GM12878 (cell line): ENCODE results near the gene CRMP1.

Source experiments
- CBX5 ChIP-seq: sonication (generic); IDR thresholded peaks from 2 replicates; pipeline ENCODE4 v1.6.1; 2016; ENCODE audit warnings: low read depth, moderate library complexity, mild to moderate bottlenecking, inconsistent platforms
- HCFC1 ChIP-seq: fragments of 150-350 bp; IDR thresholded peaks from 2 replicates; pipeline ENCODE4 v1.6.1; 2014; ENCODE audit warnings: low read length
- MEF2B ChIP-seq: fragments of 450-650 bp; IDR thresholded peaks from 2 replicates; pipeline ENCODE4 v1.6.1; 2018; ENCODE audit warnings: mild to moderate bottlenecking, moderate library complexity; ENCODE audit not compliant: partially characterized antibody, poor library complexity, severe bottlenecking
- RCOR1 ChIP-seq: conservative IDR thresholded peaks from 2 replicates; pipeline ENCODE4 v1.6.1; 2012; ENCODE audit warnings: low read depth, low read length, improper control_type of control experiment
- SUPT20H ChIP-seq: IDR thresholded peaks from 2 replicates; pipeline ENCODE4 v1.6.1; 2011; ENCODE audit warnings: low read depth, mild to moderate bottlenecking, low read length, moderate library complexity, borderline replicate concordance; ENCODE audit not compliant: control insufficient read depth
- TAF1 ChIP-seq: IDR thresholded peaks from 2 replicates; pipeline ENCODE4 v1.6.1; 2011; ENCODE audit warnings: mild to moderate bottlenecking, low read depth, low read length, borderline replicate concordance
- TF ChIP-seq, protein P1 (sequence below): IDR thresholded peaks from 2 replicates; pipeline ENCODE4 v1.6.1; 2012; ENCODE audit warnings: low read depth, low read length, improper control_type of control experiment
- TF ChIP-seq, protein P2 (sequence below), 3 experiments: IDR thresholded peaks in 2 of 3; conservative IDR thresholded peaks in 1 of 3; 2 replicates each; pipeline ENCODE4 v1.5.1; 2011; ENCODE audit warnings: low read depth in 3 of 3, low read length in 3 of 3, mild to moderate bottlenecking in 3 of 3, control low read depth in 2 of 3, moderate library complexity in 2 of 3, inconsistent platforms in 1 of 3, mixed read lengths in 1 of 3; ENCODE audit not compliant: control insufficient read depth in 2 of 3, insufficient read depth in 1 of 3; ENCODE audit errors: extremely low read depth in 1 of 3
- TF ChIP-seq, protein P3 (sequence below): IDR thresholded peaks from 2 replicates; pipeline ENCODE4 v1.6.1; 2011; ENCODE audit warnings: low read depth, low read length, improper control_type of control experiment, borderline replicate concordance
- TF ChIP-seq, protein P4 (sequence below): fragments of 450-650 bp; IDR thresholded peaks from 2 replicates; pipeline ENCODE4 v1.6.1; 2016; ENCODE audit warnings: mild to moderate bottlenecking

DNA sequence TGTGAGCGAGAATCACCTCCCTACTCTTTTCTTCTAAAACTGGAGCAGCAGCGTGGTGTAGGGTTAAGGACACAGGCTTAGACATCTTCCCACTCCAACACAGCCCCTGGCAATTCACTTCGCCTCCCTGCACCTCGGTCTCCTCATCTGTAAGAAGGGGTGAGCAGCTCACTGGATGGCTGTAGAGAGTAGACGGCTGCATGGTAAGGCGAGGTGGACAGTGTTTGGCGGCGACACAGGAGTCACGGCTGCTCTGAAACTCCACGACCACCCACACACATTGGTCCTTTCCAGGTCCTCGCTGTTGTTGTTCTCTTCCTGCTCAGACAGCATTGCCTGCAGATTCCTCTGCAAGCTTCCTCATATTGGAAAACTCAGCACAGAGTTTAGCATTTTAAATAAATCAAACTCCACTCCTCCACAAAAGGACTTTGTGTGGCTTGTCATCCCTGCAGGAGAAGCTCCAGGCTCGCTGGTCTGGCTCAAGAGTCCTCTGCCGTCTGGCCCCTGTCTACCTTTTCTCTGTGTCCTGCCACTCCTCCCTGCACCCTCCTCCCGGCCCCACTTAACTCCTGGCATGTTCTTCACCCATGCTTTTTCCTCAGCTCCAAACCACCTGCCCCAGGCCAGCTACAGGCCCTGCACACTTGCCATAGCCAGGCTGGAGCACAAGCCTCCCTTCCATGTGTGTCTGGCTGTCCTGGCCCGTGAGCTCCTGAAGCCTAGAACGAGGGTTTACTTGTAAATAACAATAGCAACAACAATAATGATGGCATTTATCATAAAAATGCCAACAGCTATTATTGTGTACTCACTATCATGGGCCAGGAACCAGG lies 41.3 kb upstream of the CRMP1 start:
- TF ChIP-seq, protein P1, sequence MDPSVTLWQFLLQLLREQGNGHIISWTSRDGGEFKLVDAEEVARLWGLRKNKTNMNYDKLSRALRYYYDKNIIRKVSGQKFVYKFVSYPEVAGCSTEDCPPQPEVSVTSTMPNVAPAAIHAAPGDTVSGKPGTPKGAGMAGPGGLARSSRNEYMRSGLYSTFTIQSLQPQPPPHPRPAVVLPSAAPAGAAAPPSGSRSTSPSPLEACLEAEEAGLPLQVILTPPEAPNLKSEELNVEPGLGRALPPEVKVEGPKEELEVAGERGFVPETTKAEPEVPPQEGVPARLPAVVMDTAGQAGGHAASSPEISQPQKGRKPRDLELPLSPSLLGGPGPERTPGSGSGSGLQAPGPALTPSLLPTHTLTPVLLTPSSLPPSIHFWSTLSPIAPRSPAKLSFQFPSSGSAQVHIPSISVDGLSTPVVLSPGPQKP, result no peak
- TF ChIP-seq, protein P2, sequence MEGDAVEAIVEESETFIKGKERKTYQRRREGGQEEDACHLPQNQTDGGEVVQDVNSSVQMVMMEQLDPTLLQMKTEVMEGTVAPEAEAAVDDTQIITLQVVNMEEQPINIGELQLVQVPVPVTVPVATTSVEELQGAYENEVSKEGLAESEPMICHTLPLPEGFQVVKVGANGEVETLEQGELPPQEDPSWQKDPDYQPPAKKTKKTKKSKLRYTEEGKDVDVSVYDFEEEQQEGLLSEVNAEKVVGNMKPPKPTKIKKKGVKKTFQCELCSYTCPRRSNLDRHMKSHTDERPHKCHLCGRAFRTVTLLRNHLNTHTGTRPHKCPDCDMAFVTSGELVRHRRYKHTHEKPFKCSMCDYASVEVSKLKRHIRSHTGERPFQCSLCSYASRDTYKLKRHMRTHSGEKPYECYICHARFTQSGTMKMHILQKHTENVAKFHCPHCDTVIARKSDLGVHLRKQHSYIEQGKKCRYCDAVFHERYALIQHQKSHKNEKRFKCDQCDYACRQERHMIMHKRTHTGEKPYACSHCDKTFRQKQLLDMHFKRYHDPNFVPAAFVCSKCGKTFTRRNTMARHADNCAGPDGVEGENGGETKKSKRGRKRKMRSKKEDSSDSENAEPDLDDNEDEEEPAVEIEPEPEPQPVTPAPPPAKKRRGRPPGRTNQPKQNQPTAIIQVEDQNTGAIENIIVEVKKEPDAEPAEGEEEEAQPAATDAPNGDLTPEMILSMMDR (IDR thresholded peaks at IDR 0.05 in 2 of 3, conservative IDR thresholded peaks at IDR 0.05 in 1 of 3; ENCODE audit: control insufficient read depth in 2 of 3, extremely low read depth in 1 of 3, insufficient read depth in 1 of 3, low read depth in 3 of 3, low read length in 3 of 3), result no peak
- TF ChIP-seq SUPT20H (no peak), TAF1 (no peak), HCFC1 (no peak), RCOR1 (no peak), MEF2B (no peak), CBX5 (no peak)
- TF ChIP-seq, protein P3, sequence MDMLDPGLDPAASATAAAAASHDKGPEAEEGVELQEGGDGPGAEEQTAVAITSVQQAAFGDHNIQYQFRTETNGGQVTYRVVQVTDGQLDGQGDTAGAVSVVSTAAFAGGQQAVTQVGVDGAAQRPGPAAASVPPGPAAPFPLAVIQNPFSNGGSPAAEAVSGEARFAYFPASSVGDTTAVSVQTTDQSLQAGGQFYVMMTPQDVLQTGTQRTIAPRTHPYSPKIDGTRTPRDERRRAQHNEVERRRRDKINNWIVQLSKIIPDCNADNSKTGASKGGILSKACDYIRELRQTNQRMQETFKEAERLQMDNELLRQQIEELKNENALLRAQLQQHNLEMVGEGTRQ, result no peak
- TF ChIP-seq, protein P4, sequence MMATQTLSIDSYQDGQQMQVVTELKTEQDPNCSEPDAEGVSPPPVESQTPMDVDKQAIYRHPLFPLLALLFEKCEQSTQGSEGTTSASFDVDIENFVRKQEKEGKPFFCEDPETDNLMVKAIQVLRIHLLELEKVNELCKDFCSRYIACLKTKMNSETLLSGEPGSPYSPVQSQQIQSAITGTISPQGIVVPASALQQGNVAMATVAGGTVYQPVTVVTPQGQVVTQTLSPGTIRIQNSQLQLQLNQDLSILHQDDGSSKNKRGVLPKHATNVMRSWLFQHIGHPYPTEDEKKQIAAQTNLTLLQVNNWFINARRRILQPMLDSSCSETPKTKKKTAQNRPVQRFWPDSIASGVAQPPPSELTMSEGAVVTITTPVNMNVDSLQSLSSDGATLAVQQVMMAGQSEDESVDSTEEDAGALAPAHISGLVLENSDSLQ, result no peak
